OCI-LY1 (cell line): ENCODE results near the gene UPP2.

ENCODE experiments used
- H2AFZ ChIP-seq: fragments of 200-600 bp; sonication (generic), shearing (Covaris generic); 2 replicates; pipeline ENCODE4 v1.6.0; 2014; ENCODE audit warnings: antibody characterized with exemption, mild to moderate bottlenecking, low read length
- H3F3A ChIP-seq: fragments of 200-600 bp; sonication (generic), shearing (Covaris generic); 2 replicates; pipeline ENCODE4 v1.6.0; 2014; ENCODE audit warnings: mild to moderate bottlenecking, antibody characterized with exemption, low read length, moderate library complexity; ENCODE audit not compliant: insufficient read depth
- H3K27ac ChIP-seq: fragments of 200-600 bp; sonication (generic); 2 replicates; pipeline ENCODE4 v1.5.1; 2014; ENCODE audit warnings: low read length, mixed run types, mild to moderate bottlenecking, low read depth; ENCODE audit not compliant: poor library complexity, severe bottlenecking
- H3K27me3 ChIP-seq: fragments of 200-600 bp; sonication (generic); 2 replicates; pipeline ENCODE4 v1.6.0; 2014; ENCODE audit warnings: antibody characterized with exemption, mild to moderate bottlenecking, low read length, moderate library complexity; ENCODE audit not compliant: insufficient read depth
- H3K36me3 ChIP-seq: fragments of 200-600 bp; sonication (generic); 2 replicates; pipeline ENCODE4 v1.6.1; 2014; ENCODE audit warnings: mild to moderate bottlenecking, antibody characterized with exemption, low read length, moderate library complexity, mixed read lengths; ENCODE audit not compliant: insufficient read depth
- H3K4me1 ChIP-seq: fragments of 200-600 bp; sonication (generic); 2 replicates; pipeline ENCODE4 v1.5.1; 2014; ENCODE audit warnings: mild to moderate bottlenecking, low read length, moderate library complexity; ENCODE audit not compliant: insufficient read depth, severe bottlenecking
- H3K4me2 ChIP-seq: fragments of 200-600 bp; sonication (generic), shearing (Covaris generic); 2 replicates; pipeline ENCODE4 v1.6.1; 2014; ENCODE audit warnings: low read length
- H3K4me3 ChIP-seq: fragments of 200-600 bp; sonication (generic); 2 replicates; pipeline ENCODE4 v1.5.1; 2014; ENCODE audit warnings: low read length, low read depth, mild to moderate bottlenecking, mixed read lengths; ENCODE audit not compliant: poor library complexity, severe bottlenecking
- H3K79me2 ChIP-seq: fragments of 200-600 bp; shearing (Covaris generic); 2 replicates; pipeline ENCODE4 v1.6.1; 2016; ENCODE audit warnings: mixed run types, low read length, mixed read lengths; ENCODE audit not compliant: insufficient read depth
- H3K9ac ChIP-seq: fragments of 200-600 bp; sonication (generic), shearing (Covaris generic); 2 replicates; pipeline ENCODE4 v1.6.1; 2014; ENCODE audit warnings: mild to moderate bottlenecking, low read length, mixed read lengths
- H3K9me2 ChIP-seq: fragments of 200-600 bp; sonication (generic), shearing (Covaris generic); 2 replicates; pipeline ENCODE4 v1.6.1; 2014; ENCODE audit warnings: low read depth, mild to moderate bottlenecking, low read length, mixed read lengths
- H3K9me3 ChIP-seq: fragments of 200-600 bp; shearing (Covaris generic); 2 replicates; pipeline ENCODE4 v1.6.1; 2014; ENCODE audit warnings: low read length, mixed read lengths
- H4K20me1 ChIP-seq: fragments of 200-600 bp; sonication (generic), shearing (Covaris generic); 2 replicates; pipeline ENCODE4 v1.6.0; 2016; ENCODE audit warnings: mild to moderate bottlenecking, low read length; ENCODE audit not compliant: insufficient read depth
- EZH2 ChIP-seq: fragments of 200-600 bp; sonication (generic), shearing (Covaris generic); IDR thresholded peaks from 2 replicates; pipeline ENCODE4 v1.8.0; 2017; ENCODE audit warnings: borderline replicate concordance, mixed run types, mild to moderate bottlenecking, antibody characterized with exemption, low read length, moderate library complexity, mixed read lengths
- TF ChIP-seq, protein P1 (sequence below): fragments of 200-600 bp; sonication (generic), shearing (Covaris generic); IDR thresholded peaks from 2 replicates; pipeline ENCODE4 v1.5.1; 2017; ENCODE audit warnings: mild to moderate bottlenecking, antibody characterized with exemption, low read length, moderate library complexity, mixed read lengths

UPP2 gene

GRCh38 chr2:158154596-158154995 is 52.9 kb downstream of the UPP2 start:
- no peak overlapping the region for H3K4me2 ChIP-seq
- H3K27me3 ChIP-seq: no peaks in the 10 kb centered on the region
- H3K36me3 ChIP-seq: no peaks in the 10 kb centered on the region
- TF ChIP-seq EZH2: no peak
- TF ChIP-seq, protein P1, sequence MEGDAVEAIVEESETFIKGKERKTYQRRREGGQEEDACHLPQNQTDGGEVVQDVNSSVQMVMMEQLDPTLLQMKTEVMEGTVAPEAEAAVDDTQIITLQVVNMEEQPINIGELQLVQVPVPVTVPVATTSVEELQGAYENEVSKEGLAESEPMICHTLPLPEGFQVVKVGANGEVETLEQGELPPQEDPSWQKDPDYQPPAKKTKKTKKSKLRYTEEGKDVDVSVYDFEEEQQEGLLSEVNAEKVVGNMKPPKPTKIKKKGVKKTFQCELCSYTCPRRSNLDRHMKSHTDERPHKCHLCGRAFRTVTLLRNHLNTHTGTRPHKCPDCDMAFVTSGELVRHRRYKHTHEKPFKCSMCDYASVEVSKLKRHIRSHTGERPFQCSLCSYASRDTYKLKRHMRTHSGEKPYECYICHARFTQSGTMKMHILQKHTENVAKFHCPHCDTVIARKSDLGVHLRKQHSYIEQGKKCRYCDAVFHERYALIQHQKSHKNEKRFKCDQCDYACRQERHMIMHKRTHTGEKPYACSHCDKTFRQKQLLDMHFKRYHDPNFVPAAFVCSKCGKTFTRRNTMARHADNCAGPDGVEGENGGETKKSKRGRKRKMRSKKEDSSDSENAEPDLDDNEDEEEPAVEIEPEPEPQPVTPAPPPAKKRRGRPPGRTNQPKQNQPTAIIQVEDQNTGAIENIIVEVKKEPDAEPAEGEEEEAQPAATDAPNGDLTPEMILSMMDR: no peak
- H3K9me3 ChIP-seq: no peaks in the 10 kb centered on the region
- no peak overlapping the region for H3K27ac ChIP-seq
- no peaks in the 10 kb centered on the region for H4K20me1 ChIP-seq
- no peak overlapping the region for H3K4me3 ChIP-seq
- no peak overlapping the region for H2AFZ ChIP-seq
- no peak overlapping the region for H3K9ac ChIP-seq
- no peaks in the 10 kb centered on the region for H3K4me1 ChIP-seq
- no peaks in the 10 kb centered on the region for H3K9me2 ChIP-seq
- H3K79me2 ChIP-seq: no peaks in the 10 kb centered on the region
- H3F3A ChIP-seq: no peaks in the 10 kb centered on the region

GRCh38 chr2:158172719-158173118 is 71.0 kb downstream of the UPP2 start:
- Histone ChIP-seq H3K4me2 (no peak overlapping the region), H3K79me2 (no peaks in the 10 kb centered on the region), H3K27ac (no peak overlapping the region), H3K9me3 (no peaks in the 10 kb centered on the region), H3K4me3 (no peak overlapping the region), H3K9ac (no peak overlapping the region), H3F3A (no peaks in the 10 kb centered on the region), H2AFZ (no peak overlapping the region), H4K20me1 (no peaks in the 10 kb centered on the region), H3K9me2 (no peaks in the 10 kb centered on the region), H3K27me3 (no peaks in the 10 kb centered on the region), H3K4me1 (no peaks in the 10 kb centered on the region), H3K36me3 (no peaks in the 10 kb centered on the region)
- no peak for TF ChIP-seq EZH2
- TF ChIP-seq, protein P1: no peak

- TF ChIP-seq, protein P1: no peak
- TF ChIP-seq EZH2: no peak
- H4K20me1 ChIP-seq: no peaks in the 10 kb centered on the region
- H3K27ac ChIP-seq: no peak overlapping the region
- H3K4me2 ChIP-seq: no peak overlapping the region
- no peaks in the 10 kb centered on the region for H3F3A ChIP-seq
- no peak overlapping the region for H3K9ac ChIP-seq
- H3K4me1 ChIP-seq: no peaks in the 10 kb centered on the region
- H3K9me2 ChIP-seq: no peaks in the 10 kb centered on the region
- H3K79me2 ChIP-seq: no peaks in the 10 kb centered on the region
- H3K27me3 ChIP-seq: no peaks in the 10 kb centered on the region
- H3K4me3 ChIP-seq: no peak overlapping the region
- no peaks in the 10 kb centered on the region for H3K36me3 ChIP-seq
- H2AFZ ChIP-seq: no peak overlapping the region
- no peaks in the 10 kb centered on the region for H3K9me3 ChIP-seq
Observed at GRCh38 chr2:158174495-158174894, 72.8 kb downstream of the UPP2 start.
